ENCODE results near the gene IGFBP5.

Gene IGFBP5

GRCh38 chr2:216695401-216695821 lies at the start of gene IGFBP5:
Gene IGFBP5, minus strand, starts transcription at chr2:216695549. Its CDS starts 774 bp downstream, at chr2:216694775.
- no peaks in the 10 kb centered on the region for H3K36me3 ChIP-seq (ENCODE audit: control insufficient read depth in 2 of 2, insufficient read depth in 2 of 2, low read length in 2 of 2)
- H3K4me1 ChIP-seq (ENCODE audit: control insufficient read depth, insufficient read depth, low read length) = peaks cover 35% of the 10 kb centered on the region
- peak within 1 kb of the TSS; percentile 82 to 87 for H3K9ac ChIP-seq (ENCODE audit: low read length in 2 of 2)
- no peaks in the 10 kb centered on the region for H3K9me3 ChIP-seq (ENCODE audit: control insufficient read depth in 2 of 2, low read length in 2 of 2)
- H3K27me3 ChIP-seq (ENCODE audit: control insufficient read depth in 1 of 2, insufficient read depth in 2 of 2, low read length in 2 of 2) = no peaks in the 10 kb centered on the region
- peak within 1 kb of the TSS; percentile 86 to 87 for H3K4me3 ChIP-seq (ENCODE audit: low read length in 2 of 2)
- peak within 1 kb of the TSS; percentile 91 for H3K27ac ChIP-seq (ENCODE audit: low read length)

- H3K36me3 ChIP-seq (ENCODE audit: control insufficient read depth in 2 of 2, insufficient read depth in 2 of 2, low read length in 2 of 2) = no peaks in the 10 kb centered on the region
- no peak overlapping the region for H3K4me3 ChIP-seq (ENCODE audit: low read length in 2 of 2)
- H3K9me3 ChIP-seq (ENCODE audit: control insufficient read depth in 2 of 2, low read length in 2 of 2) = no peaks in the 10 kb centered on the region
- H3K27me3 ChIP-seq (ENCODE audit: control insufficient read depth in 1 of 2, insufficient read depth in 2 of 2, low read length in 2 of 2) = no peaks in the 10 kb centered on the region
- H3K9ac ChIP-seq (ENCODE audit: low read length in 2 of 2) = no peak overlapping the region
- peaks cover 34% of the 10 kb centered on the region for H3K4me1 ChIP-seq (ENCODE audit: control insufficient read depth, insufficient read depth, low read length)
- H3K27ac ChIP-seq (ENCODE audit: low read length) = peak overlapping the region; percentile 18
Observed at GRCh38 chr2:216743781-216744180, 48.4 kb upstream of the IGFBP5 start.

- peak overlapping the region; percentile 18 for H3K27ac ChIP-seq (ENCODE audit: low read length)
- H3K36me3 ChIP-seq (ENCODE audit: control insufficient read depth in 2 of 2, insufficient read depth in 2 of 2, low read length in 2 of 2) = no peaks in the 10 kb centered on the region
- no peak overlapping the region for H3K9ac ChIP-seq (ENCODE audit: low read length in 2 of 2)
- peaks cover 44% of the 10 kb centered on the region for H3K4me1 ChIP-seq (ENCODE audit: control insufficient read depth, insufficient read depth, low read length)
- H3K9me3 ChIP-seq (ENCODE audit: control insufficient read depth in 2 of 2, low read length in 2 of 2) = no peaks in the 10 kb centered on the region
- H3K4me3 ChIP-seq (ENCODE audit: low read length in 2 of 2) = no peak overlapping the region
- H3K27me3 ChIP-seq (ENCODE audit: control insufficient read depth in 1 of 2, insufficient read depth in 2 of 2, low read length in 2 of 2) = no peaks in the 10 kb centered on the region
Observed at GRCh38 chr2:216742411-216742810, 47.1 kb upstream of the IGFBP5 start.

- Histone ChIP-seq H3K27ac (ENCODE audit: low read length) (peak overlapping the region; percentile 90), H3K9me3 (ENCODE audit: control insufficient read depth in 2 of 2, low read length in 2 of 2) (no peaks in the 10 kb centered on the region), H3K27me3 (ENCODE audit: control insufficient read depth in 1 of 2, insufficient read depth in 2 of 2, low read length in 2 of 2) (no peaks in the 10 kb centered on the region), H3K4me3 (ENCODE audit: low read length in 2 of 2) (peak overlapping the region; percentile 16 to 48), H3K4me1 (ENCODE audit: control insufficient read depth, insufficient read depth, low read length) (peaks cover 49% of the 10 kb centered on the region), H3K9ac (ENCODE audit: low read length in 2 of 2) (no peak overlapping the region), H3K36me3 (ENCODE audit: control insufficient read depth in 2 of 2, insufficient read depth in 2 of 2, low read length in 2 of 2) (no peaks in the 10 kb centered on the region)
Observed at GRCh38 chr2:216741223-216741593, 45.9 kb upstream of the IGFBP5 start.

- peak overlapping the region; percentile 9 to 59 for H3K4me3 ChIP-seq (ENCODE audit: low read length in 2 of 2)
- H3K9ac ChIP-seq (ENCODE audit: low read length in 2 of 2) = peak overlapping the region; percentile 36 to 43
- H3K36me3 ChIP-seq (ENCODE audit: control insufficient read depth in 2 of 2, insufficient read depth in 2 of 2, low read length in 2 of 2) = no peaks in the 10 kb centered on the region
- H3K27me3 ChIP-seq (ENCODE audit: control insufficient read depth in 1 of 2, insufficient read depth in 2 of 2, low read length in 2 of 2) = no peaks in the 10 kb centered on the region
- no peaks in the 10 kb centered on the region for H3K9me3 ChIP-seq (ENCODE audit: control insufficient read depth in 2 of 2, low read length in 2 of 2)
- peaks cover 54% of the 10 kb centered on the region for H3K4me1 ChIP-seq (ENCODE audit: control insufficient read depth, insufficient read depth, low read length)
- H3K27ac ChIP-seq (ENCODE audit: low read length) = peak overlapping the region; percentile 90
Observed at GRCh38 chr2:216740557-216741222, 45.3 kb upstream of the IGFBP5 start.

GRCh38 chr2:216739035-216739434 lies 43.7 kb upstream of the IGFBP5 start:
- no peaks in the 10 kb centered on the region for H3K27me3 ChIP-seq (ENCODE audit: control insufficient read depth in 1 of 2, insufficient read depth in 2 of 2, low read length in 2 of 2)
- peaks cover 59% of the 10 kb centered on the region for H3K4me1 ChIP-seq (ENCODE audit: control insufficient read depth, insufficient read depth, low read length)
- peak overlapping the region; percentile 90 for H3K27ac ChIP-seq (ENCODE audit: low read length)
- no peaks in the 10 kb centered on the region for H3K36me3 ChIP-seq (ENCODE audit: control insufficient read depth in 2 of 2, insufficient read depth in 2 of 2, low read length in 2 of 2)
- no peaks in the 10 kb centered on the region for H3K9me3 ChIP-seq (ENCODE audit: control insufficient read depth in 2 of 2, low read length in 2 of 2)
- H3K9ac ChIP-seq (ENCODE audit: low read length in 2 of 2) = peak overlapping the region in 1 of 2 donors; percentile 6
- H3K4me3 ChIP-seq (ENCODE audit: low read length in 2 of 2) = no peak overlapping the region

- H3K4me1 ChIP-seq (ENCODE audit: control insufficient read depth, insufficient read depth, low read length) = peaks cover 59% of the 10 kb centered on the region
- H3K9me3 ChIP-seq (ENCODE audit: control insufficient read depth in 2 of 2, low read length in 2 of 2) = no peaks in the 10 kb centered on the region
Observed at GRCh38 chr2:216737676-216738075, 42.3 kb upstream of the IGFBP5 start.

GRCh38 chr2:216736326-216736725 lies 41.0 kb upstream of the IGFBP5 start:
- peaks cover 58% of the 10 kb centered on the region for H3K4me1 ChIP-seq (ENCODE audit: control insufficient read depth, insufficient read depth, low read length)
- no peaks in the 10 kb centered on the region for H3K36me3 ChIP-seq (ENCODE audit: control insufficient read depth in 2 of 2, insufficient read depth in 2 of 2, low read length in 2 of 2)
- peak overlapping the region in 1 of 2 donors; percentile 21 for H3K4me3 ChIP-seq (ENCODE audit: low read length in 2 of 2)
- no peaks in the 10 kb centered on the region for H3K9me3 ChIP-seq (ENCODE audit: control insufficient read depth in 2 of 2, low read length in 2 of 2)
- peak overlapping the region; percentile 68 for H3K27ac ChIP-seq (ENCODE audit: low read length)
- no peak overlapping the region for H3K9ac ChIP-seq (ENCODE audit: low read length in 2 of 2)
- H3K27me3 ChIP-seq (ENCODE audit: control insufficient read depth in 1 of 2, insufficient read depth in 2 of 2, low read length in 2 of 2) = no peaks in the 10 kb centered on the region

More at GRCh38 chr2:216737676-216738075, 42.3 kb upstream of the IGFBP5 start:
- no peak overlapping the region for H3K9ac ChIP-seq (ENCODE audit: low read length in 2 of 2)
- no peaks in the 10 kb centered on the region for H3K36me3 ChIP-seq (ENCODE audit: control insufficient read depth in 2 of 2, insufficient read depth in 2 of 2, low read length in 2 of 2)
- H3K27ac ChIP-seq (ENCODE audit: low read length) = peak overlapping the region; percentile 90
- H3K27me3 ChIP-seq (ENCODE audit: control insufficient read depth in 1 of 2, insufficient read depth in 2 of 2, low read length in 2 of 2) = no peaks in the 10 kb centered on the region
- H3K4me3 ChIP-seq (ENCODE audit: low read length in 2 of 2) = no peak overlapping the region

- Histone ChIP-seq H3K4me3 (ENCODE audit: low read length in 2 of 2) (peak overlapping the region in 1 of 2 donors; percentile 21), H3K36me3 (ENCODE audit: control insufficient read depth in 2 of 2, insufficient read depth in 2 of 2, low read length in 2 of 2) (no peaks in the 10 kb centered on the region), H3K9ac (ENCODE audit: low read length in 2 of 2) (no peak overlapping the region), H3K9me3 (ENCODE audit: control insufficient read depth in 2 of 2, low read length in 2 of 2) (no peaks in the 10 kb centered on the region), H3K4me1 (ENCODE audit: control insufficient read depth, insufficient read depth, low read length) (peaks cover 54% of the 10 kb centered on the region), H3K27ac (ENCODE audit: low read length) (peak overlapping the region; percentile 68), H3K27me3 (ENCODE audit: control insufficient read depth in 1 of 2, insufficient read depth in 2 of 2, low read length in 2 of 2) (no peaks in the 10 kb centered on the region)
Observed at GRCh38 chr2:216735668-216736067, 40.3 kb upstream of the IGFBP5 start.

- peaks cover 49% of the 10 kb centered on the region for H3K4me1 ChIP-seq (ENCODE audit: control insufficient read depth, insufficient read depth, low read length)
- H3K9me3 ChIP-seq (ENCODE audit: control insufficient read depth in 2 of 2, low read length in 2 of 2) = no peaks in the 10 kb centered on the region
- peak overlapping the region; percentile 77 for H3K27ac ChIP-seq (ENCODE audit: low read length)
- H3K36me3 ChIP-seq (ENCODE audit: control insufficient read depth in 2 of 2, insufficient read depth in 2 of 2, low read length in 2 of 2) = no peaks in the 10 kb centered on the region
- no peaks in the 10 kb centered on the region for H3K27me3 ChIP-seq (ENCODE audit: control insufficient read depth in 1 of 2, insufficient read depth in 2 of 2, low read length in 2 of 2)
- no peak overlapping the region for H3K9ac ChIP-seq (ENCODE audit: low read length in 2 of 2)
- peak overlapping the region; percentile 52 to 60 for H3K4me3 ChIP-seq (ENCODE audit: low read length in 2 of 2)
Observed at GRCh38 chr2:216735086-216735485, 39.7 kb upstream of the IGFBP5 start.

GRCh38 chr2:216733046-216733445 lies 37.7 kb upstream of the IGFBP5 start:
- Histone ChIP-seq H3K9me3 (ENCODE audit: control insufficient read depth in 2 of 2, low read length in 2 of 2) (no peaks in the 10 kb centered on the region), H3K36me3 (ENCODE audit: control insufficient read depth in 2 of 2, insufficient read depth in 2 of 2, low read length in 2 of 2) (no peaks in the 10 kb centered on the region), H3K4me3 (ENCODE audit: low read length in 2 of 2) (no peak overlapping the region), H3K27ac (ENCODE audit: low read length) (peak overlapping the region; percentile 18), H3K9ac (ENCODE audit: low read length in 2 of 2) (no peak overlapping the region), H3K27me3 (ENCODE audit: control insufficient read depth in 1 of 2, insufficient read depth in 2 of 2, low read length in 2 of 2) (no peaks in the 10 kb centered on the region), H3K4me1 (ENCODE audit: control insufficient read depth, insufficient read depth, low read length) (peaks cover 28% of the 10 kb centered on the region)

Measured in stomach smooth muscle (tissue), 2 donors.